ENCODE results near the gene COPRS.

COPRS gene

DNA sequence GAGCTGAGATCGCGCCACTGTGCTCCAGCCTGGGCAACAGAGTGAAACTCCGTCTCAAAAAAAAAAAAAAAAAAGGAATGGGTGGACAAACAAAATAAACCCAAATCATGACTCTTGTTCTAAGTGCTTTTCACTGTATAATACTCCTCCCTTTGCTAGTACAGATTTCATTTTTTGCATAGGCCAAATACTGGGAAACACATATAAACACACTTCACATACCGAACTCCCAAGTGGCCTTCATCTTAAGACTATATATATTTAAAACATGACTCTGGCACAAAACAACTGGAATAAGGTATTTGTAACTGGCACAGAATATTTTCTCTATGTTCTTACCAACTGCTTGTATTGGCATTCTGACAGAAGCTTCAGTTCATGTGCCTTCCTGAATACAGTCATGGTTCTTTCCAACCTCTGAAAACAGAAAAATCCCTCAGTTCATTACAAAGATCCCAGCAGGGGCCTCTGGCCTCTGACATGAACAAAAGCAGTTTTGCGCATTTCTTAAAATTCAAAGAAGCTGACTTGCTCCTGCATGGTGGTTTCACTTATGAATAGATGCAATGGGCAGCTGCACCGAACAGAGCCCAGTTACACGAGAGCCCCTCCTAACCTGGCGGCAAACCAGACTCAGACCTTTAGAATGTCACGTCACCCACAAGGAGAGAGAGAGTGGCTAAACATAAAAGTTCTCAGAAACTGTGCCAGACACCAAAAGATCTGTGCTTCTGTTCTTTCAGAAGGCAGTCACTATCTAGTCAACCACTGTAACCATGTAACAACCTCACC is 19.1 kb upstream of the COPRS start:
- peaks cover 26 to 44% of the 10 kb centered on the region in 2 donors for H3K36me3 ChIP-seq (ENCODE audit: control insufficient read depth in 2 of 2, insufficient read depth in 2 of 2, low read length in 2 of 2)
- H3K27ac ChIP-seq (ENCODE audit: low read length): no peak overlapping the region
- H3K9me3 ChIP-seq (ENCODE audit: control insufficient read depth in 2 of 2, low read length in 2 of 2): no peaks in the 10 kb centered on the region
- no peak overlapping the region for H3K9ac ChIP-seq (ENCODE audit: low read length in 2 of 2)
- no peaks in the 10 kb centered on the region for H3K4me1 ChIP-seq (ENCODE audit: control insufficient read depth, insufficient read depth, low read length)
- H3K27me3 ChIP-seq (ENCODE audit: control insufficient read depth in 1 of 2, insufficient read depth in 2 of 2, low read length in 2 of 2): no peaks in the 10 kb centered on the region
- H3K4me3 ChIP-seq (ENCODE audit: low read length in 2 of 2): no peak overlapping the region

DNA sequence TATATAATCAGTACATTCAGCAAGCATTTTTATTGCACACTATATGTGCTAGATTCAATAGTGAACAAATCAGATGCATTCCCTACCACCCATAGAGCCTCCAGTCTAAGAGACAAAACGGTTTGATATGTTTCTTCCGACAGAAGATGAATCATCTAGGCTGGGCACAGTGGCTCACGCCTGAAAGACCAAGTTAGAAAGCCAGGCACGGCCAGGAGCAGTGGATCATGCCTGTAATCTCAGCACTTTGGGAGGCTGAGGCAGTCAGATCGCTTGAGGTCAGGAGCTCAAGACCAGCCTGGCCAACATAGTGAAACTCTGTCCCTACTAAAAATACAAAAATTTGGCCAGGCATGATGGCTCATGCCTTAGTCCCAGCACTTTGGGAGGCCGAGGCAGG is 18.3 kb upstream of the COPRS start:
- no peak overlapping the region for H3K27ac ChIP-seq (ENCODE audit: low read length)
- no peaks in the 10 kb centered on the region for H3K27me3 ChIP-seq (ENCODE audit: control insufficient read depth in 1 of 2, insufficient read depth in 2 of 2, low read length in 2 of 2)
- no peaks in the 10 kb centered on the region for H3K9me3 ChIP-seq (ENCODE audit: control insufficient read depth in 2 of 2, low read length in 2 of 2)
- no peak overlapping the region for H3K9ac ChIP-seq (ENCODE audit: low read length in 2 of 2)
- no peaks in the 10 kb centered on the region for H3K4me1 ChIP-seq (ENCODE audit: control insufficient read depth, insufficient read depth, low read length)
- H3K36me3 ChIP-seq (ENCODE audit: control insufficient read depth in 2 of 2, insufficient read depth in 2 of 2, low read length in 2 of 2): peaks cover 30 to 49% of the 10 kb centered on the region in 2 donors
- H3K4me3 ChIP-seq (ENCODE audit: low read length in 2 of 2): no peak overlapping the region

DNA sequence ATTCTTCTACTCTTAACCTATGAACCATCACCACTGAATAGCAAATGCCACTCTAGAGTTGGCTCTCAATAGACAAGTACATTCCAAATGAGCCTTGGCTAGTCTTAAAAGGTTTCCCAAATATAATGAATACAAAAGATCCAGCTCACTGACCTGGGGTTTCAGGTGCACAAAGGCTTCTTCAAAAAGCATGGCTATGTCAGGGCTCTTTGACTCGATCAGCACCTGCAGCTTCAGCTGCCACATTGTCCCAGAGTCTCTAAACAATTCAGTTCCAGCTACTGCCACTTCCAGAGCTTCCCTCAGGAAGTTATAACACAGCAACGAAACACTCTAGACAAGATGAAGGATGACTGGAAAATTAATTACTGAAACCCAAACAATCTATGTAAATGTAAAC is 16.0 kb upstream of the COPRS start:
- Histone ChIP-seq H3K9ac (ENCODE audit: low read length in 2 of 2) (no peak overlapping the region), H3K36me3 (ENCODE audit: control insufficient read depth in 2 of 2, insufficient read depth in 2 of 2, low read length in 2 of 2) (peaks cover 29 to 46% of the 10 kb centered on the region in 2 donors), H3K27ac (ENCODE audit: low read length) (no peak overlapping the region), H3K4me3 (ENCODE audit: low read length in 2 of 2) (no peak overlapping the region), H3K4me1 (ENCODE audit: control insufficient read depth, insufficient read depth, low read length) (no peaks in the 10 kb centered on the region), H3K27me3 (ENCODE audit: control insufficient read depth in 1 of 2, insufficient read depth in 2 of 2, low read length in 2 of 2) (no peaks in the 10 kb centered on the region), H3K9me3 (ENCODE audit: control insufficient read depth in 2 of 2, low read length in 2 of 2) (no peaks in the 10 kb centered on the region)

DNA sequence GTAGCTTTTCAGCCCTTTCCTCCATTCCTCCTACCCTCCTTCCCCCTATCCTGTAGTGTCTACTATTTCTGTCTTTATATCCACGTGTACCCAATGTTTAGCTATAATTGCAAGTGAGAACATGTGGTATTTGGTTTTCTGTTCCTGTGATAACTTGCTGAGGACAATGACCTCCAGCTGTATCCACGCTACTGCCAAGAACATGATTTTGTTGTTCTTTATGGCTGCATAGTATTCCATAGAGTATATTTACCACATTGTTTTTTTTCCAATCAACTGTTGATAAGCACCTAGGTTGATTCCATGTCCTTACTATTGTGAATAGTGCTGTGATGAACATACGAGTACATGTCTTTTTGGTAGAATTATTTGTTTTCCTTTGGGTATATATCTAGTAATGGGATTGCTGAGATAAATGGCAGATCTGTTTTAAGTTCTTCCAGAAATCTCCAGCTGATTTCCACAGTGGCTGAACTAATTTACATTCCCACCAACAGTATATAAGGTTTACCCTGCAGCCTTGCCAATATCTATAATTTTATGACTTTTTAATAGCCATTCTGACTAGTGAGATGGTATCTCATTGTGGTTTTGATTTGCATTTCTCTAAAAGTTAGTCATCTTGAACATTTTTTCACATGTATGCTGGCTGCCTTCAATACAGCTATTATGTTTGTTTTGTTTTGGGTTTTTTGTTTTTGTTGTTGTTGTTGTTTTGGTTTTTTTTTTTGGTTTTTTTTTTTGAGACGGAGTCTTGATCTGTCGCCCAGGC is 10.9 kb upstream of the COPRS start:
- no peaks in the 10 kb centered on the region for H3K9me3 ChIP-seq (ENCODE audit: control insufficient read depth in 2 of 2, low read length in 2 of 2)
- H3K4me3 ChIP-seq (ENCODE audit: low read length in 2 of 2): no peak overlapping the region
- peaks cover 35 to 42% of the 10 kb centered on the region in 2 donors for H3K36me3 ChIP-seq (ENCODE audit: control insufficient read depth in 2 of 2, insufficient read depth in 2 of 2, low read length in 2 of 2)
- no peaks in the 10 kb centered on the region for H3K4me1 ChIP-seq (ENCODE audit: control insufficient read depth, insufficient read depth, low read length)
- no peak overlapping the region for H3K9ac ChIP-seq (ENCODE audit: low read length in 2 of 2)
- no peaks in the 10 kb centered on the region for H3K27me3 ChIP-seq (ENCODE audit: control insufficient read depth in 1 of 2, insufficient read depth in 2 of 2, low read length in 2 of 2)
- H3K27ac ChIP-seq (ENCODE audit: low read length): no peak overlapping the region

DNA sequence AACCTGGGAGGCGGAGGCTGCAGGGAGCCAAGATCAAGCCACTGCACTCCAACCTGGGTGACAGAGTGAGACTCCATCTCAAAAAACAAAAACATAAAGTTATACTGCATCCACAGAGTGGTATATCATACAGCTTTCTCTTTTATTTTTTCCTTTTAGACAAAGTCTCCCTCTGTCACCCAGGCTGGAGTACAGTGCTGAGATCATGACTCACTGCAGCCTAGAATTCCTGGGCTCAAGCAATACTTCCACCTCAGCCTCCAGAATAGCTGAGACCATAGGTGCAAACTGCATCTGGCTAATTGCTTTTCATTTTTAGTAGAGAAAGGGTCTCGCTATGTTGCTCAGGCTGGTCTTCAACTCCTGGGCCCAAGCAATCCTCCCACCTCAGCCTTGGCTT is 10.0 kb upstream of the COPRS start:
- H3K4me1 ChIP-seq (ENCODE audit: control insufficient read depth, insufficient read depth, low read length): no peaks in the 10 kb centered on the region

DNA sequence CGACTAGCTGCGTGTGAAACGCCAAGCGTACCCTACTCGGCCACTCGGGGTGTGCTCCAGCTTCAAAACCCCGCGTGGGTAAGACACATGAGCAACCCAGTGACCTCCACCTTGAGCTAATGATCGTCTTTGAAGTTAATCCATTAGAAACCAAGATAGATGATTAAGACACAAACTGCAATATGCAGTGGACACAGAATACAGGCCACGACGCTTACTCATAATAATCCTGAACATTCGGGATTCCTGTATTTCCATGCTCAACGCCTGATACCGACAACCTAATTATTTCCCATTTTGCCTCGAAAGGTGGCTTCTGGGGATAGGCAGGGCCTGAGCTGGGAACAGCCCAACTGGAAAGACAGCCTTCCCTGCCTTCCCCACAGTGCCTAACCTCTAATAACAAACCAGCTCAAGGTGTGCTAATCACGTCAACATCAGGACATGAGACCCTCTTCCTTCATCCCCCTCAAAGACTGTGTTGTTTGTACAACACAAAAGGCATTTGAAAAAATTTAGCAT is 504 bp upstream of the COPRS start:
- Histone ChIP-seq H3K9ac (ENCODE audit: low read length in 2 of 2) (no peak overlapping the region), H3K27ac (ENCODE audit: low read length) (no peak overlapping the region), H3K4me1 (ENCODE audit: control insufficient read depth, insufficient read depth, low read length) (peaks cover 20% of the 10 kb centered on the region), H3K27me3 (ENCODE audit: control insufficient read depth in 1 of 2, insufficient read depth in 2 of 2, low read length in 2 of 2) (no peaks in the 10 kb centered on the region), H3K9me3 (ENCODE audit: control insufficient read depth in 2 of 2, low read length in 2 of 2) (no peaks in the 10 kb centered on the region), H3K4me3 (ENCODE audit: low read length in 2 of 2) (peak overlapping the region; percentile 71 to 74), H3K36me3 (ENCODE audit: control insufficient read depth in 2 of 2, insufficient read depth in 2 of 2, low read length in 2 of 2) (peaks cover 8 to 16% of the 10 kb centered on the region in 2 donors)

More for the DNA sequence above, 10.0 kb upstream of the COPRS start:
- H3K9ac ChIP-seq (ENCODE audit: low read length in 2 of 2): no peak overlapping the region
- H3K9me3 ChIP-seq (ENCODE audit: control insufficient read depth in 2 of 2, low read length in 2 of 2): no peaks in the 10 kb centered on the region
- no peaks in the 10 kb centered on the region for H3K27me3 ChIP-seq (ENCODE audit: control insufficient read depth in 1 of 2, insufficient read depth in 2 of 2, low read length in 2 of 2)
- H3K36me3 ChIP-seq (ENCODE audit: control insufficient read depth in 2 of 2, insufficient read depth in 2 of 2, low read length in 2 of 2): peaks cover 39 to 50% of the 10 kb centered on the region in 2 donors
- H3K4me3 ChIP-seq (ENCODE audit: low read length in 2 of 2): no peak overlapping the region
- no peak overlapping the region for H3K27ac ChIP-seq (ENCODE audit: low read length)

DNA sequence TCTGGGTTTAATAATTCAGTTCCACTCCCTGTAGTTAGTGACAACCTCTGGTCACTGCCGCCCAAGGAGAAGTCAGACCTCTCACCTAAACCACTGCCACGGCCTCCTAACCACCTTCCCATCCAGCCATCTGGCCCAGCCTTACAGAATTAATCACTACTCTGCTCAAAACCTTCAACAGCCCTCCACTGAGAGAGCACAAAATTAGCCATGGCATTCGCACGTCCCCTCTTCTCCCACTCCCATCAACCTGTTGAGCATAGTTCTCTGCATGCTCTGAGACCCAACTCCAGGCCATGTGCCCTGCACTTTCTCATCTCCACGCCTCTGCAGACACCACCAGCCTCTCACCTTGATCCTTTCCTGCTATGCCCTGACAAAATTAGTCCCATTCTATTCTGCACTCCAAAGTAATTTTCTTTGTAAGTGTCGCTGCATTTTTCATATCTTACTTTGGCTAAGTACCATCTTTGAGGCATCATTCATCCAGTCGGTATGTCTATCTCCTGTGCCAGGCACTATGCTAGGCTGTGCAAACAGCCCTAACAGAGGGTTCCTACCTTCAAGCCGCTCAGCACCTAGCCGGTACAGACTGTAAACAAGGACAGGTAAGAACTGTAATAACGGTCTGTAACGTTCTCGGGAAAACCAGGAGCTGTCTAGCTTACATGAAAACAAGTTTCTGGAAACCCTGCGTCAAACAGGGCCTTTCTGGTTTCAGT is 963 bp downstream of the COPRS start:
- Histone ChIP-seq H3K4me1 (ENCODE audit: control insufficient read depth, insufficient read depth, low read length) (peaks cover 20% of the 10 kb centered on the region), H3K36me3 (ENCODE audit: control insufficient read depth in 2 of 2, insufficient read depth in 2 of 2, low read length in 2 of 2) (peaks cover under 1 to 11% of the 10 kb centered on the region in 2 donors), H3K9ac (ENCODE audit: low read length in 2 of 2) (peak overlapping the region; percentile 79 to 80), H3K27ac (ENCODE audit: low read length) (peak overlapping the region; percentile 58), H3K9me3 (ENCODE audit: control insufficient read depth in 2 of 2, low read length in 2 of 2) (no peaks in the 10 kb centered on the region), H3K27me3 (ENCODE audit: control insufficient read depth in 1 of 2, insufficient read depth in 2 of 2, low read length in 2 of 2) (no peaks in the 10 kb centered on the region), H3K4me3 (ENCODE audit: low read length in 2 of 2) (peak overlapping the region; percentile 84 to 88)

DNA sequence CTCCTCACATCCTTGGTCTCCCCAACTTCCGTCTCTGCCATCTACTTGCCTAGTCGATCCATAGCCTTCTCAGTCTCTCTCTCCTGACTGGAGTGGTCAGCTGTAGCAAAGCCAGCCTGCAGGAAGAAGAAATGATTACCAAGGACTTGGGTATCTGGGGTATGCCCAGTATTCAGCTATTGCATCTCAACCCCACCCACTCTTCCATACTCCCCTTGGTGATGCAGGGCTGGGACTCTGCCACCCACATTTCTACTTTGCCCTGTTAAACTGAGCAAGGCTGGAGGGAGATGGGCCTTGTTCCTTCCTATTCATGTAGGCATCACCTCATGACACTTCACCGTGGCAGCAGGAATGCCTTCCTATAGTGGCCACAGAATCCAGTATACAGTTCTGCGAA is 2.3 kb downstream of the COPRS start:
- no peak overlapping the region for H3K9ac ChIP-seq (ENCODE audit: low read length in 2 of 2)
- no peak overlapping the region for H3K4me3 ChIP-seq (ENCODE audit: low read length in 2 of 2)
- peak overlapping the region; percentile 18 for H3K27ac ChIP-seq (ENCODE audit: low read length)
- H3K4me1 ChIP-seq (ENCODE audit: control insufficient read depth, insufficient read depth, low read length): peaks cover 20% of the 10 kb centered on the region
- H3K9me3 ChIP-seq (ENCODE audit: control insufficient read depth in 2 of 2, low read length in 2 of 2): no peaks in the 10 kb centered on the region
- H3K36me3 ChIP-seq (ENCODE audit: control insufficient read depth in 2 of 2, insufficient read depth in 2 of 2, low read length in 2 of 2): peaks cover 10 to 19% of the 10 kb centered on the region in 2 donors
- no peaks in the 10 kb centered on the region for H3K27me3 ChIP-seq (ENCODE audit: control insufficient read depth in 1 of 2, insufficient read depth in 2 of 2, low read length in 2 of 2)

DNA sequence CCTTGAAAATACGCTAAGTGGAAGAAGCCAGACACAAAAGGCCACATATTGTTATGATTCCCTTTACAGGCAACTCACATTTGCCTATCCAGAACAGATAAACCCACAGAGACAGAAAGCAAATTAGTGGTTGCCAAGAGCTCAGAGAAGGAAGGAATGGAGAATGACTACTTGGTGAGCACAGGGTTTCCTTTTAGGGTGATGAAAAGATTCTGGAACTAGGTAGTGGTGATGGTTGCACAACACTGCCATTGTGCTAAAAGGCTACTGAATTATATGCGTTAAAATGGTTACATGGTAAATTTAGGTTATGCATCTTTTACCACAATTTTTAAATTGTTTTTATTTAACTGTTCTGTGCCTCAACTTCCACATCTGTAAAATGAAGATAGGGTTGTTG is 4.4 kb downstream of the COPRS start:
- H3K36me3 ChIP-seq (ENCODE audit: control insufficient read depth in 2 of 2, insufficient read depth in 2 of 2, low read length in 2 of 2): peaks cover 11 to 20% of the 10 kb centered on the region in 2 donors
- H3K4me3 ChIP-seq (ENCODE audit: low read length in 2 of 2): no peak overlapping the region
- no peaks in the 10 kb centered on the region for H3K27me3 ChIP-seq (ENCODE audit: control insufficient read depth in 1 of 2, insufficient read depth in 2 of 2, low read length in 2 of 2)
- H3K9me3 ChIP-seq (ENCODE audit: control insufficient read depth in 2 of 2, low read length in 2 of 2): no peaks in the 10 kb centered on the region
- H3K4me1 ChIP-seq (ENCODE audit: control insufficient read depth, insufficient read depth, low read length): peaks cover 19% of the 10 kb centered on the region
- no peak overlapping the region for H3K9ac ChIP-seq (ENCODE audit: low read length in 2 of 2)
- no peak overlapping the region for H3K27ac ChIP-seq (ENCODE audit: low read length)

DNA sequence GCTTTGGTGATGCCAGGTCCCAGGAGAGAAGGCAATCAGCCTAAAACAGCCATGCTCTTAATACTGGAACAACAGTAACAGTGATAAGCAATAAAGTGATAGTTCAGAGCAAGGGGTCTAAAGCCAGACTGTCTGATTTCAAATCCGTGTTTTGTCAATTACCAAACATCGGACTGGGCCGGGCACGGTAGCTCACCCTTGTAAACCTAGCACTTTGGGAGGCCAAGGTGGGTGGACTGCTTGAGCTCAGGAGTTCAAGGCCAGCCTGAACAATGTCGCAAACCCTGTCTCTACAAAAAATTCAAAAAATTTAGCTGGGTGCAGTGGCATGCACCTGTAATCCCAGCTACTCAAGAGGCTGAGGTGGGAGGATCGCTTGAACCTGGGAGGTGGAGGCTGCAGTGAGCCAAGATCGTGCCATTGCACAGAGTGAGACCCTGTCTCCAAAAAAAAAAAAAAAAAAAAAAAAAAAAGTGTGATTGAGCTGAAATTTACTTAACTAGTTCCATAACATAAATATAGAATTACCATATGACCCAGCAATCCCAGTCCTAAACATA is 5.1 kb downstream of the COPRS start:
- Histone ChIP-seq H3K36me3 (ENCODE audit: control insufficient read depth in 2 of 2, insufficient read depth in 2 of 2, low read length in 2 of 2) (peaks cover 11 to 20% of the 10 kb centered on the region in 2 donors), H3K9ac (ENCODE audit: low read length in 2 of 2) (no peak overlapping the region), H3K4me1 (ENCODE audit: control insufficient read depth, insufficient read depth, low read length) (peaks cover 15% of the 10 kb centered on the region), H3K27ac (ENCODE audit: low read length) (no peak overlapping the region), H3K9me3 (ENCODE audit: control insufficient read depth in 2 of 2, low read length in 2 of 2) (no peaks in the 10 kb centered on the region), H3K4me3 (ENCODE audit: low read length in 2 of 2) (no peak overlapping the region), H3K27me3 (ENCODE audit: control insufficient read depth in 1 of 2, insufficient read depth in 2 of 2, low read length in 2 of 2) (no peaks in the 10 kb centered on the region)
